ENCODE measurements around the gene ADD1. TPM values are rescaled to one million over a fixed set of nuclear protein-coding genes. Genes with fewer than 3 reads are reported as not detected.
A peak's percentile ranks its signal among the peaks of the same experiment; 100 is the strongest.

Gene ADD1
- total RNA-seq, 2 experiments from 2014 or later = 251 to 260 TPM

DNA sequence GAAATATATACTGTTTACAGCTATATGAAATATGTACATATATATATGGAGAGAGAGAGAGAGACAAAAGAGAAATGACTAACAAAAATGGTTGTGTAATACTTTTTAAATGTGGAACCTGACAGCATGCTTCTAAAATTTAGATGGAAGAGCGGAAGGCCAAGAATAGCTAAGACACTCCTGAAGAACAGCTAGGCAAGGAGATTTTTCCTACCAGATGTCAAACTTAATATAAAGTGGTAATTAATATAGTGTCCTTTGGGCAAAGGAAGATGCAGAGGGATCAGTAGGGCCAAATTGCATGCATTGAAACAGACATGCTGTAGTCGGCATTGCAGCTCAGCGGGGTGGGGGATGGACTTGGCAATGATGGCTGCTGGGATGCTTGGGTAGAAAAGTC, 45.2 kb downstream of the ADD1 start:
- H3K4me3 Mint-ChIP-seq = no peak overlapping the region
- peaks cover 5% of the 10 kb centered on the region for H3K4me1 Mint-ChIP-seq
- no peak for ATAC-seq
- no peak overlapping the region for H3K27ac Mint-ChIP-seq
- CTCF ChIA-PET = no interaction called here
- no peaks in the 10 kb centered on the region for H3K9me3 Mint-ChIP-seq (ENCODE audit: low read depth)
- DNase-seq = no peak
- H3K27me3 Mint-ChIP-seq = no peaks in the 10 kb centered on the region
- peaks cover 40% of the 10 kb centered on the region for H3K36me3 Mint-ChIP-seq

- H3K9me3 Mint-ChIP-seq (ENCODE audit: low read depth) = no peaks in the 10 kb centered on the region
- CTCF ChIA-PET = interaction anchor here (2.1 kb wide), 1 partner anchor 64 kb away, joined by 5 read pairs; no protein-coding TSS in a partner anchor
- H3K4me1 Mint-ChIP-seq = peaks cover 5% of the 10 kb centered on the region
- H3K36me3 Mint-ChIP-seq = peaks cover 33% of the 10 kb centered on the region
- no peaks in the 10 kb centered on the region for H3K27me3 Mint-ChIP-seq
- peak overlapping the region; percentile 38 for H3K27ac Mint-ChIP-seq
- no peak overlapping the region for H3K4me3 Mint-ChIP-seq
- ATAC-seq (no peak), DNase-seq (no peak)
Measured at GRCh38 chr4:2891294-2891693, 47.6 kb downstream of the ADD1 start.

DNA sequence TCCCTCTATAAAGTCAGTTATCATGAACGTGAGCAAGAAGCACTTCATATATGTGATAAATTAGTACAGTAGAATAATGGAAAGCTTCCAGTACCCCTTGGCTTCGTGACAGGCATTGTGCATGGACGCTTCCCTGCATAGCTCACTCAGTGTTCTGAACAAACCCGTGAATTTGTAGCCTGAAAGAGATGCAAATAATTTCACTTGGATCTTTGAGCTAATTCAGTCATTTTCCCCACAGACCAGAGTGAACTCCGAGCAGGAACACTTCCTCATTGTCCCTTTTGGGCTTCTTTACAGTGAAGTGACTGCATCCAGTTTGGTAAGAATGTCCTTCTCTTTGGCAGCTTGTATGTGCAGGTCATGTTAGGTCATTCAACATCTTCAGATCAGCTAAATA, 50.1 kb downstream of the ADD1 start:
- ATAC-seq = no peak
- Mint-ChIP-seq H3K27me3 (no peaks in the 10 kb centered on the region), H3K9me3 (ENCODE audit: low read depth) (no peaks in the 10 kb centered on the region), H3K36me3 (peaks cover 29% of the 10 kb centered on the region), H3K27ac (no peak overlapping the region), H3K4me1 (peaks cover 5% of the 10 kb centered on the region), H3K4me3 (no peak overlapping the region)
- no peak for DNase-seq
- CTCF ChIA-PET = interaction anchor here (1.1 kb wide), 1 partner anchor 58 kb away, joined by 4 read pairs; no protein-coding TSS in a partner anchor

DNA sequence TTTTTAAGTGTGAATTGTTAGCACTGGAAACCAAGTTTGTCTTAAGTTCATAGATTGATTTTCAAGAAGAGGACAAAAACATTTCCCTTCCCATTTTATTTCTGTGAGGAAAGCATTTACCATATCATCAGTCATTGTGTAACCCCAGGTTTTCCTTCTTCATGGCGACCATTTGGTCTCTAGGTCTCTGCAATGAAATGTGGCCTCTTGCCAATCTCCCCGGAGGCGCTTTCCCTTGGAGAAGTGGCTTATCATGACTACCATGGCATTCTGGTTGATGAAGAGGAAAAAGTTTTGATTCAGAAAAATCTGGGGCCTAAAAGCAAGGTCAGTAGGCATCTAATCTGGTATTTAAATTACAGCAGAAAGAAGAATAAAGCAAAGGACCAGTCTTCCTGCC, 54.4 kb downstream of the ADD1 start:
- CTCF ChIA-PET = interaction anchor here (0.9 kb wide), 1 partner anchor 77 kb away, joined by 4 read pairs; no protein-coding TSS in a partner anchor
- Mint-ChIP-seq H3K9me3 (ENCODE audit: low read depth) (no peaks in the 10 kb centered on the region), H3K4me3 (no peak overlapping the region), H3K4me1 (no peaks in the 10 kb centered on the region), H3K36me3 (peaks cover 42% of the 10 kb centered on the region), H3K27ac (no peak overlapping the region), H3K27me3 (no peaks in the 10 kb centered on the region)
- ATAC-seq (no peak), DNase-seq (no peak)

- H3K27ac Mint-ChIP-seq = no peak overlapping the region
- no peaks in the 10 kb centered on the region for H3K27me3 Mint-ChIP-seq
- ATAC-seq (no peak), DNase-seq (no peak)
- H3K9me3 Mint-ChIP-seq (ENCODE audit: low read depth) = no peaks in the 10 kb centered on the region
- peaks cover 4% of the 10 kb centered on the region for H3K4me1 Mint-ChIP-seq
- H3K36me3 Mint-ChIP-seq = peaks cover 47% of the 10 kb centered on the region
- H3K4me3 Mint-ChIP-seq = no peak overlapping the region
- CTCF ChIA-PET = no interaction called here
Measured at GRCh38 chr4:2900741-2901140, 57.1 kb downstream of the ADD1 start.

DNA sequence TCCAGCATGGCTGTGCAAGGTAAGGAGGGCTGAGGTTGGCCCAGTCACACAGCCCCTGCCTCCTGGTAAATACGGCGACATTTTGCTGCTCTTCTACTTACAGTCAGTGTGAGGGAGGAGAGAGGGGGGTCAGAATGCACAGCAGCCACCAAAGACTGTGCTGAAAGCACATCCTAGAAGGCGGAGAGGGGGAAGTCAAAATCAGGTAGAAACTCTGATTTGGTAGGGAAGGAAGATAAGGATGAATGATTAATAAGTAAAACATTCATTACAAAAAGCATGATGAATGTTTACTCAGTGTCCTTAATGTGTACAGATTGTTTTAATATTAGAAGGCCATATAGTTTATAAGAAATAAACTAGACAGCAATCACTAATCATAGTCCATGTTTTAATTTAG, 57.5 kb downstream of the ADD1 start:
- Mint-ChIP-seq H3K27ac (no peak overlapping the region), H3K27me3 (no peaks in the 10 kb centered on the region), H3K9me3 (ENCODE audit: low read depth) (no peaks in the 10 kb centered on the region), H3K4me1 (peaks cover 8% of the 10 kb centered on the region), H3K4me3 (no peak overlapping the region), H3K36me3 (peaks cover 49% of the 10 kb centered on the region)
- CTCF ChIA-PET = no interaction called here
- ATAC-seq (no peak), DNase-seq (no peak)

- Mint-ChIP-seq H3K36me3 (peaks cover 48% of the 10 kb centered on the region), H3K27me3 (no peaks in the 10 kb centered on the region), H3K9me3 (ENCODE audit: low read depth) (no peaks in the 10 kb centered on the region), H3K4me1 (peaks cover 16% of the 10 kb centered on the region), H3K4me3 (no peak overlapping the region), H3K27ac (peak overlapping the region; percentile 13)
- DNase-seq (no peak), ATAC-seq (no peak)
- CTCF ChIA-PET = no interaction called here
Measured at GRCh38 chr4:2902126-2902525, 58.5 kb downstream of the ADD1 start.

DNA sequence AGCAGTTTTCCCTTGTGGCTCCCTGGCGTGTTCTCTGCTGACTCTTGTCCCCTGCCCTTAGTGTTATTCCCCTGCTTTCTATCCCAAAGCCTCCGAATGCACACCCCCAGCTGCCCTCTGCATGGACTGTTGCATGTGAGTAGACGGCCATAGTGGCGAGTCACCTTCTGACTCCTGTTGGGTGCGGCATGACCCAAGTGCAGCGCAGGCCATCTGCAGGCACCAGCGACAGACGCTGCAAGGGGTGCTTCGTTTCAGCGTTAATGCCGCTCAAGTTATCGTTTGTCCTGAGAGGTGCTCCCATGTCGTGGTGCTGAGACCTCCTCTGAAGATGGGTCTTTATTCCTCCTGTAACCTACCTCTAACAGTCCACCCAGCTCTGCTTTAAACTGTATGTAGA, 61.9 kb downstream of the ADD1 start:
- CTCF ChIA-PET = no interaction called here
- DNase-seq = no peak
- ATAC-seq = no peak
- peaks cover 21% of the 10 kb centered on the region for H3K4me1 Mint-ChIP-seq
- H3K27me3 Mint-ChIP-seq = no peaks in the 10 kb centered on the region
- H3K36me3 Mint-ChIP-seq = peaks cover 54% of the 10 kb centered on the region
- peak overlapping the region; percentile 30 for H3K27ac Mint-ChIP-seq
- H3K9me3 Mint-ChIP-seq (ENCODE audit: low read depth) = no peaks in the 10 kb centered on the region
- H3K4me3 Mint-ChIP-seq = no peak overlapping the region

DNA sequence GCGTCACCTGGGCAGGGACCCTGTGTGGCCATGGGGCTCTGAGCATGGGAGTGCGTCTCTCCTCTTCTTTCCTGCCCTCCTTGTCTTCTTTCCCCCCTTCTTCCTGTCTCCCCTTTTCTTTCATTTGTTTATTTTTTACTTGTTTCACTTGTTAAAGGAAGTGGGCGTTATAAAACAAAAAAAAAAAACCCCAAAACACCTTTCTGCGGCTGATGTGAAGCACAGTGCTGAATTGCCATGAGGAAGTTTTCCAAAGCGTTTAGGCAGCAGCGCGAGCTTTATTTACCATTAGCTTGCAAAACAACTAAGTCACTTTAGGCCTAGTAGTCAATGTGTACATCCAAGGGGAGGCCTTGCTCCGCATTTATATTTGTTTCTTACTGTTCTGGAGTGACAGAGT, 62.6 kb downstream of the ADD1 start:
- Mint-ChIP-seq H3K4me3 (no peak overlapping the region), H3K36me3 (peaks cover 52% of the 10 kb centered on the region), H3K27ac (peak overlapping the region; percentile 75), H3K4me1 (peaks cover 21% of the 10 kb centered on the region), H3K27me3 (no peaks in the 10 kb centered on the region), H3K9me3 (ENCODE audit: low read depth) (no peaks in the 10 kb centered on the region)
- DNase-seq (no peak), ATAC-seq (peak; percentile 39)
- CTCF ChIA-PET = interaction anchor here (1.2 kb wide), 1 partner anchor 38 kb away, joined by 3 read pairs; no protein-coding TSS in a partner anchor

DNA sequence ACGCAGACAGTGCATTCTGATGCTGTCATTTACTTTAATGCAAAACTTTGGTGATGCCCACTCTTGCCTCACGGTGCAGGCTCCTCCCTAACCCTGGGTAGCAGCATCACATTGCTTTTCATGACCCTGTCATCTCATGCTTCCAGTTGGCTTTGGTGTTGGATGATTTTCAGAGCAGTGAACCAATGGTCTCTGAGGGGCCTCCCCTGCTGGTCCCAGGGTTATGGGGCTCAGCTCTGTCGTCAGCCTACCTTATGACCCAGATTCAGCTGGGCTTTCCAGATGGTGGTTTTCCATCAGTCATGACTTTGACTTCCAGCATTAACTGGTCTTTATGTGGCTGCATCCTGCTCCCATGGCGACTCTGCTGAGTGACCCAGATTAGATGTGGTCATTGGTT, 63.6 kb downstream of the ADD1 start:
- peaks cover 21% of the 10 kb centered on the region for H3K4me1 Mint-ChIP-seq
- peaks cover 49% of the 10 kb centered on the region for H3K36me3 Mint-ChIP-seq
- no peak for ATAC-seq
- H3K27me3 Mint-ChIP-seq = no peaks in the 10 kb centered on the region
- no peak for DNase-seq
- CTCF ChIA-PET = interaction anchor here (1.2 kb wide), 1 partner anchor 39 kb away, joined by 3 read pairs; no protein-coding TSS in a partner anchor
- H3K9me3 Mint-ChIP-seq (ENCODE audit: low read depth) = no peaks in the 10 kb centered on the region
- H3K4me3 Mint-ChIP-seq = no peak overlapping the region
- H3K27ac Mint-ChIP-seq = peak overlapping the region; percentile 4

DNA sequence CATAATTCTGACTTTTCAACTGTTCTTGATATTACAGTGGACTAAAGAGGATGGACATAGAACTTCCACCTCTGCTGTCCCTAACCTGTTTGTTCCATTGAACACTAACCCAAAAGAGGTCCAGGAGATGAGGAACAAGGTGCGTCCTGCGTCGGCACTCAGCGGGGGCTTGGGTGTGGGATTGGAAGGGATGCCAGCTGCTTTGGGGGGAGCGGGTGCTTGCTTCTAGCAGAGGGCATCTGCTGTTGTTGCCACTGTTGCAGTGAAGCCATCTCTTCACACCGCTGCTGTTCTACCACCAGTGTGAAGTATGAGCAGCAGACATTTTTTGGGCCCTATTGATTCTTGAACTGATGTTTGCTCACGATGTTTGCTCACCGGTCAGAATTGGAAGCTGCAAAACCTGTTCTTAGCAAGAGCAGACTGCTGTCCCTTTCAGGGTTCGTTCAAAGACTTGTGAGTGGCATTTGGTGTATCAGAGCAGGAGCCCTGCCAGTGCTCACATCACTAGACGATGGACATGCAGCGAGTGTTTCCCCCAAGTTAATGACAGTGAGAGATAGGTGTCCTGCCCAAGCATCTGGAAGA, 64.2 kb downstream of the ADD1 start:
- Mint-ChIP-seq H3K36me3 (peaks cover 50% of the 10 kb centered on the region), H3K4me1 (peaks cover 21% of the 10 kb centered on the region)
- ATAC-seq = no peak

DNA sequence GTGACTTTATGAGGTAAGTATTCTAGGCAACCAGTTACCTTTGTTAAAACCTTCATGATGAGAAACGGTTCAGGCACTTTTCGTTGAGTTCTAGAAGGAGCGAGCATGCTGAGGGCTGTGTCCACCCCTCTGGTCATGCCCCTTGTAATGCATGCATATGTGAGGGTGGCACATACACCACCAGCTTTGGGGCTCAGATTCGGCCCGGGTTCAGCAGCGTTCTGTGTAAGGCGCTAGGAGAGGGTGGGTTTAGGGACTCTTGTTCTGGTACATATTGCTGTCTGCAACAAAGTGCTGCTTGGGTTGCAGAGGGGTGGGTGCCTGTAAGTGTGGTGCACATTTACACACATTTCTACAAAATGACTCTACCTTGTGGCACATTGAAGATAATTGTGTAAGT, 65.0 kb downstream of the ADD1 start:
- Mint-ChIP-seq H3K4me3 (no peak overlapping the region), H3K36me3 (peaks cover 56% of the 10 kb centered on the region), H3K4me1 (peaks cover 22% of the 10 kb centered on the region), H3K27me3 (no peaks in the 10 kb centered on the region), H3K9me3 (ENCODE audit: low read depth) (no peaks in the 10 kb centered on the region), H3K27ac (peak overlapping the region; percentile 27)
- ATAC-seq (no peak), DNase-seq (no peak)
- CTCF ChIA-PET = no interaction called here

More for the DNA sequence above, 64.2 kb downstream of the ADD1 start:
- Mint-ChIP-seq H3K4me3 (no peak overlapping the region), H3K27me3 (no peaks in the 10 kb centered on the region), H3K27ac (peak overlapping the region; percentile 4), H3K9me3 (ENCODE audit: low read depth) (no peaks in the 10 kb centered on the region)
- DNase-seq = no peak
- CTCF ChIA-PET = no interaction called here

DNA sequence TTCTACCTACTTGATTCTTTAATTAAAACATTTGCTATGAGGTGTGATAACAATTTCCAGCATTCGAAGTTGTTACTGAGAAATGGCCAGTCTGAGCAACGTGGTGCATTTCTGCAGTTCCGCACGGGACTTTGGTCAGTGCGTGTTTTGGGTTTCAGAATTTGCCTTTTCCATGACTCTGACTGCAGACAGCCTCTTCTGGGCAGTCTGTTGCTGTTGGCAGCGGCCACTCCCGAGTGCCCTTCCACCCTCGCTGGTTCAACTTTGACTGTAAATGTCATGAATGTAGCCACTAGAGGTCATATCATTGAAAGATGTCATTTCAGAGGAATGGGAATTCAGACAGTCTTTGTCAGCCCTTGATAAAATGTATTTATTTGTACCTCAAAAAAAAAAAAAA, 65.9 kb downstream of the ADD1 start:
- Mint-ChIP-seq H3K36me3 (peaks cover 51% of the 10 kb centered on the region), H3K27me3 (no peaks in the 10 kb centered on the region), H3K9me3 (ENCODE audit: low read depth) (no peaks in the 10 kb centered on the region), H3K4me1 (peaks cover 28% of the 10 kb centered on the region), H3K4me3 (no peak overlapping the region), H3K27ac (no peak overlapping the region)
- CTCF ChIA-PET = no interaction called here
- ATAC-seq (no peak), DNase-seq (no peak)

DNA sequence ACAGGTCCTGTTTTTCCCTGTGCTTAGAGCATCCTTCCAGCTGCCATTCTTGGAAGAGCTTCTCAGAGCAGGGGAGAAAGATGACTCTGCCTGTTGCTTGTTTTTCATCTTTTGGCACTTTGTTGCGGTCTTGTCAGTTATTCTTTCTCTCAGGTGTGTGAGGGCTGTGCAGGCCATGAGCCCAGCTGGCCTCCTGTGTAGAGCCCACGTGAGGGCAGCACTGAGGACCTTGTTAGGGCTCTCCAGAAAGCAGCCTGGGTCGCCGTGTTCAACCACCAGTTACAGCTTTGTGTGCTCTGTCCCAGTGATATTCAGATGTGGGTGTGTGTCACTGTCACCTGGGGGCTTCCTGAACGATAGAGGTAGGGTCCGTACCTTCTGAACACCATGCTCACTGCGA, 66.8 kb downstream of the ADD1 start:
- CTCF ChIA-PET = interaction anchor here (1.3 kb wide), 1 partner anchor 13 kb away, joined by 3 read pairs; no protein-coding TSS in a partner anchor
- Mint-ChIP-seq H3K9me3 (ENCODE audit: low read depth) (no peaks in the 10 kb centered on the region), H3K27me3 (no peaks in the 10 kb centered on the region), H3K27ac (no peak overlapping the region), H3K4me3 (no peak overlapping the region), H3K36me3 (peaks cover 51% of the 10 kb centered on the region), H3K4me1 (peaks cover 33% of the 10 kb centered on the region)
- ATAC-seq (no peak), DNase-seq (no peak)
